Right atrium auricular region (tissue), 2 donors: ENCODE data around the gene CCSER2. TPM values are rescaled to one million over a fixed set of nuclear protein-coding genes. Genes with fewer than 3 reads are reported as not detected.
A peak's percentile ranks its signal among the peaks of the same experiment; 100 is the strongest.
"Not testable (repeated sequence)": the region's sequence is repeated elsewhere in the genome, so short reads cannot be mapped to it uniquely, and the experiment has no call there.

Experiments
- DNase-seq: peaks from one replicate; pipeline ENCODE4 v3.0.0-alpha.2; 2019; ENCODE audit warnings: low spot score
- H3K27ac ChIP-seq, 2 donors: fragments of 200-600 bp; sonication (generic); 1 replicate in 1 of 2; 2 replicates in 1 of 2; pipeline ENCODE4 v1.5.1; 2016 to 2019
- H3K27me3 ChIP-seq, 2 donors: fragments of 200-600 bp; sonication (generic); one replicate each; pipeline versions ENCODE4 v1.5.1 to v1.6.0; 2017 to 2019
- H3K36me3 ChIP-seq: fragments of 200-600 bp; sonication (generic); one replicate; pipeline ENCODE4 v1.5.1; 2016
- H3K4me1 ChIP-seq, 2 donors: fragments of 200-600 bp; sonication (generic); one replicate each; pipeline versions ENCODE4 v1.5.1 to v1.6.0; 2017 to 2019
- H3K4me3 ChIP-seq, 2 donors: fragments of 200-600 bp; sonication (generic); 1 replicate in 1 of 2; 2 replicates in 1 of 2; pipeline ENCODE4 v1.5.1; 2017 to 2019; ENCODE audit warnings: mild to moderate bottlenecking in 1 of 2, moderate library complexity in 1 of 2
- H3K9me3 ChIP-seq, 2 donors: fragments of 200-600 bp; sonication (generic); one replicate each; pipeline ENCODE4 v1.5.1; 2019
- CTCF ChIP-seq, 2 donors: fragments of 200-600 bp; sonication (generic); IDR thresholded peaks; one replicate each; pipeline ENCODE4 v1.5.1; 2019; ENCODE audit warnings: antibody characterized with exemption in 2 of 2
- total RNA-seq, 2 donors: library from RNA; depleted of rRNA; stranded (reverse); fragments of >200 nt; gene quantifications; one replicate each; pipeline ENCODE4 v1.1.0, GENCODE V29; 2016

Gene CCSER2
- total RNA-seq, 2 donors from 2014 or later: 77.1 to 91.6 TPM

- Histone ChIP-seq H3K27me3 (no peaks in the 10 kb centered on the region), H3K27ac (no peak overlapping the region), H3K36me3 (no peaks in the 10 kb centered on the region), H3K9me3 (peaks cover 0 to 6% of the 10 kb centered on the region in 2 donors), H3K4me1 (peaks cover 0 to 4% of the 10 kb centered on the region in 2 donors), H3K4me3 (no peak overlapping the region)
- TF ChIP-seq CTCF (IDR thresholded peaks at IDR 0.05): no peak
- DNase-seq: no peak
These were observed 79.1 kb downstream of the CCSER2 start for GRCh38 chr10:84407388-84408049.

- Histone ChIP-seq H3K27me3 (no peaks in the 10 kb centered on the region), H3K4me3 (no peak overlapping the region), H3K9me3 (peaks cover 0 to 26% of the 10 kb centered on the region in 2 donors), H3K36me3 (no peaks in the 10 kb centered on the region), H3K4me1 (peaks cover 0 to 13% of the 10 kb centered on the region in 2 donors), H3K27ac (no peak overlapping the region)
- DNase-seq: no peak
- TF ChIP-seq CTCF (IDR thresholded peaks at IDR 0.05): no peak
These were observed 84.1 kb downstream of the CCSER2 start for GRCh38 chr10:84412482-84412881.

GRCh38 chr10:84414110-84414509 lies 85.7 kb downstream of the CCSER2 start:
- peaks cover 0 to 26% of the 10 kb centered on the region in 2 donors for H3K9me3 ChIP-seq
- not testable (repeated sequence) for H3K27ac ChIP-seq, H3K4me3 ChIP-seq, H3K27me3 ChIP-seq, H3K36me3 ChIP-seq, DNase-seq
- H3K4me1 ChIP-seq: peaks cover 0 to 19% of the 10 kb centered on the region in 2 donors

- no peak for TF ChIP-seq CTCF (IDR thresholded peaks at IDR 0.05)
- peaks cover 0 to 26% of the 10 kb centered on the region in 2 donors for H3K9me3 ChIP-seq
- H3K4me3 ChIP-seq: no peak overlapping the region
- H3K36me3 ChIP-seq: no peaks in the 10 kb centered on the region
- no peaks in the 10 kb centered on the region for H3K27me3 ChIP-seq
- no peak for DNase-seq
- peaks cover 0 to 19% of the 10 kb centered on the region in 2 donors for H3K4me1 ChIP-seq
- H3K27ac ChIP-seq: no peak overlapping the region
These were observed 87.3 kb downstream of the CCSER2 start for GRCh38 chr10:84415539-84416244.

- DNase-seq: no peak
- Histone ChIP-seq H3K27me3 (no peaks in the 10 kb centered on the region), H3K36me3 (no peaks in the 10 kb centered on the region), H3K27ac (no peak overlapping the region), H3K9me3 (peaks cover 0 to 26% of the 10 kb centered on the region in 2 donors), H3K4me1 (peaks cover 0 to 19% of the 10 kb centered on the region in 2 donors), H3K4me3 (no peak overlapping the region)
- TF ChIP-seq CTCF (IDR thresholded peaks at IDR 0.05): no peak
These were observed 87.8 kb downstream of the CCSER2 start for GRCh38 chr10:84416245-84416555.

GRCh38 chr10:84423719-84424118 lies 95.3 kb downstream of the CCSER2 start:
- H3K9me3 ChIP-seq: no peaks in the 10 kb centered on the region
- no peaks in the 10 kb centered on the region for H3K36me3 ChIP-seq
- TF ChIP-seq CTCF (IDR thresholded peaks at IDR 0.05): no peak
- H3K4me1 ChIP-seq: peaks cover 0 to 42% of the 10 kb centered on the region in 2 donors
- H3K27me3 ChIP-seq: no peaks in the 10 kb centered on the region
- no peak for DNase-seq
- no peak overlapping the region for H3K4me3 ChIP-seq
- H3K27ac ChIP-seq: peak overlapping the region; percentile 83 to 88
